GM21786 (cell line): ENCODE measurements around the gene GRIP1.

Experiments
- ATAC-seq: cut with Tn5 transposase; IDR thresholded peaks from one replicate; pipeline ENCODE4 v1.9.1; 2021; ENCODE audit not compliant: unreplicated experiment

The GRIP1 gene, protein sequence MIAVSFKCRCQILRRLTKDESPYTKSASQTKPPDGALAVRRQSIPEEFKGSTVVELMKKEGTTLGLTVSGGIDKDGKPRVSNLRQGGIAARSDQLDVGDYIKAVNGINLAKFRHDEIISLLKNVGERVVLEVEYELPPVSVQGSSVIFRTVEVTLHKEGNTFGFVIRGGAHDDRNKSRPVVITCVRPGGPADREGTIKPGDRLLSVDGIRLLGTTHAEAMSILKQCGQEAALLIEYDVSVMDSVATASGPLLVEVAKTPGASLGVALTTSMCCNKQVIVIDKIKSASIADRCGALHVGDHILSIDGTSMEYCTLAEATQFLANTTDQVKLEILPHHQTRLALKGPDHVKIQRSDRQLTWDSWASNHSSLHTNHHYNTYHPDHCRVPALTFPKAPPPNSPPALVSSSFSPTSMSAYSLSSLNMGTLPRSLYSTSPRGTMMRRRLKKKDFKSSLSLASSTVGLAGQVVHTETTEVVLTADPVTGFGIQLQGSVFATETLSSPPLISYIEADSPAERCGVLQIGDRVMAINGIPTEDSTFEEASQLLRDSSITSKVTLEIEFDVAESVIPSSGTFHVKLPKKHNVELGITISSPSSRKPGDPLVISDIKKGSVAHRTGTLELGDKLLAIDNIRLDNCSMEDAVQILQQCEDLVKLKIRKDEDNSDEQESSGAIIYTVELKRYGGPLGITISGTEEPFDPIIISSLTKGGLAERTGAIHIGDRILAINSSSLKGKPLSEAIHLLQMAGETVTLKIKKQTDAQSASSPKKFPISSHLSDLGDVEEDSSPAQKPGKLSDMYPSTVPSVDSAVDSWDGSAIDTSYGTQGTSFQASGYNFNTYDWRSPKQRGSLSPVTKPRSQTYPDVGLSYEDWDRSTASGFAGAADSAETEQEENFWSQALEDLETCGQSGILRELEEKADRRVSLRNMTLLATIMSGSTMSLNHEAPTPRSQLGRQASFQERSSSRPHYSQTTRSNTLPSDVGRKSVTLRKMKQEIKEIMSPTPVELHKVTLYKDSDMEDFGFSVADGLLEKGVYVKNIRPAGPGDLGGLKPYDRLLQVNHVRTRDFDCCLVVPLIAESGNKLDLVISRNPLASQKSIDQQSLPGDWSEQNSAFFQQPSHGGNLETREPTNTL

DNA sequence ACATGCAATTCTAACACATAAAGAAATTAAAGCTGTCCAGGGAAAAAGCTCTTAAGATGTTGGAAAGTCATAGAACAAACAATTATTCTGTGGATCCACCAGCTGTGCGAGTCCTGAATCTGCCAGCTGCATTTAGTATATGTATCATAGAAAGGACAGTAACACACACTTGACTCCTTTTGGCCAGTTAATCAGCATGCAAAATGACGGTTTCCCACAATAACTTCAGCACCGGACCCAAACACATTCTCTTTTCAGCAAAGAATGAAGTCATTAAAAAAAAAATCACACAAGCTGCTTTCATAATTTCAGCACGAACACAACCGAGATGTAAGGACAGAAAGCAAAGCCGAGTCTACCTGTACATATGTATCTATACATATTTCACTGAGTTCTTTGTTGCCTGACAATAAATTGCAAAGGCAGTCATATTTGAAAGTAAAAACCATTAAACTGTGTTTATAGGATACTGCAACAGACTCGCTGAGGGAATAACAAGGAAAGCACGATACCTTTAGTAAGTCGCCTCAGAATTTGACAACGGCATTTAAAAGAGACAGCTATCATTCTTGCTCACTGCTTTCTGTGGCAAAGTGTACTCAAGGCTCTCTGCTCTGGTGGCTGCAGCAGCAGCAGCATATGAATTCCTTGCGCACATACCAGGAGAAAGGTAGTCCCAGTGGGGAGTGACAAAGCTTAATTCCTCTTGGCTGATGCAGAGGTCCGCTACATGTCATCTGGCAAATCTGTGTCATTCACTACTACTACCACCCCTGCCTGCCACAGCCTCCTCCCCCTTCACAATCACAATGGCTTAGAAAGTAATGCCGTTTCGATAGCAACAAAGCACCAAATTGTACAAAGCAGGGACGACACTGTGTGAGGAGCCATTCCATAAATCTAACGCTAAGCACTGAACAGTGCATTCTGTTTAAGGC, at the start of gene GRIP1:
Gene GRIP1 (minus strand): TSS at position 739 of the 938 bp plus-strand sequence. CDS start 172 bp downstream, at position 567.
- no peak for ATAC-seq

- ATAC-seq = no peak
Measured at GRCh38 chr12:66726556-66726955, 47.7 kb upstream of the GRIP1 start.

GRCh38 chr12:66725031-66725430, 46.2 kb upstream of the GRIP1 start:
- ATAC-seq = no peak

DNA sequence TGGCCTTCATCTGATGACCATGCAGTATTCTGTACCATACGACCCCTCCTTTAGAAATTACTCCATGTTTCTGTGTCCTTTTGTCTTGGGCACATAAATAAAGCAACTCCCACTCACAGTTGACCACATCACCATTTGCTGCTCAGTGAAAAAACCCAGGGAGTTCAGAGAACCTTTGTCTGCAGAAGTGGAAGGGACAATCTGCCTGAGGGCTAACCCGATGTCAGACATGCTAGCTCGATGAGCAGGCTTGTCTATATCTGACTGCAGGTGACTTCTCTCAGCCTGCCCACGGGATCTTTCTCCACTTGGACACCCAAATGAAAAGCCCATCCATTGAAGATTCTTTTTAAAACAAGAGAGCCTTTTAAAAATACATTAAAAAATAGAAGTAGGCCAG, 45.7 kb upstream of the GRIP1 start:
- no peak for ATAC-seq

DNA sequence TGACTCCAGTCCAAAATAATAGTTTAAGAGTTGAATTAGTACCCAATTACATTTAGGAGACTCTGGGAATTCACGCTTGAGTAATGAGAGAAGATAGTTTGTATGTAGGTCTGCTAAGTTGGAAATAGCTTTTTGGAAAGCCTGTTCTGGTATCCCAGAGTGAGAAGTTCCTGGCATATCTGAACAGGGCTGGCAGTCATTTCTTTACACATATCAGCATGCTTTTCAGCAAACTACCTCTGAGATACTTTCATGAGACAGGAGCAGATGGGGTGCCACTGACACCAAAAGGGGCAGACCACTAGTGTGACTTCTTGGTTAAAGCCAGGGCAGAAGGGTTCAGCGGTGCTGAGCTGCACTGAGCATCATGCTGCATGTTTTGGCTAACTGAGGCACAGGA, 45.1 kb upstream of the GRIP1 start:
- ATAC-seq = no peak

GRCh38 chr12:66719862-66720261, 41.0 kb upstream of the GRIP1 start:
- ATAC-seq = no peak

GRCh38 chr12:66717036-66717673, 38.3 kb upstream of the GRIP1 start:
- no peak for ATAC-seq

- ATAC-seq = no peak
Measured at GRCh38 chr12:66716522-66716921, 37.6 kb upstream of the GRIP1 start.

DNA sequence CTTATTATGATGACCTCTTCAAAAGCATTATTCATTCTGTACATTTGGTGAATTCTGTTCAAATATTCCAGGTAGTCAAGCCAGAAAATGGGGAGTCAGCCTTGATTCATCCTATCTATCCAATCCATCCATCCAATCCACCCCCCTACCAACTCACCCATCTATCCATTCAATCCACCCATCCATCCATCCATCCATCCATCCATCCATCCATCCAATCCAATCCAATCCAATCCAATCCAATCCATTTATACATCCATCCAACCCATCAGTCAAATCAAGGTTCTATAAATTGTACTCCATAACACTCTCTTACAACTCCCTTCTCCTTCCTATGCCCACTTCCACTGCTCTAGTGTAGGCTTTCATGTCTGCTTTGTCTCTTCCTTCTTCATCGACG, 35.8 kb upstream of the GRIP1 start:
- ATAC-seq = no peak

- no peak for ATAC-seq
Measured at GRCh38 chr12:66713984-66714383, 35.1 kb upstream of the GRIP1 start.

- no peak for ATAC-seq
Measured at GRCh38 chr12:66709893-66710292, 31.0 kb upstream of the GRIP1 start.

DNA sequence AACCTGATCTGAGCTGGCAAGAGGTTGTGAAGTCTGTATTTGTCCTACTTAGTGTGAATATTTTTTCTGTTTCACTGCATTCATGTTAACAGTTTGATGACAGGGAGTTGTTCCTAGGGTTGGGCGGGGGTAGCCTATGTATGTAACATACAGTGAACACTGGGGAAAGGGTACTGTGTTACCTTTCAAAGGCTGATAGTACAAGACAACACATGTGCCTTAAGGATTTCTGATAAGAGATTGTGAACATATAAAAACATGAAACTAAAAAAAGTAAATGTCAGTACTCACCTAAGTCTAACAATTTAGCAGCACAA, 30.5 kb upstream of the GRIP1 start:
- no peak for ATAC-seq

DNA sequence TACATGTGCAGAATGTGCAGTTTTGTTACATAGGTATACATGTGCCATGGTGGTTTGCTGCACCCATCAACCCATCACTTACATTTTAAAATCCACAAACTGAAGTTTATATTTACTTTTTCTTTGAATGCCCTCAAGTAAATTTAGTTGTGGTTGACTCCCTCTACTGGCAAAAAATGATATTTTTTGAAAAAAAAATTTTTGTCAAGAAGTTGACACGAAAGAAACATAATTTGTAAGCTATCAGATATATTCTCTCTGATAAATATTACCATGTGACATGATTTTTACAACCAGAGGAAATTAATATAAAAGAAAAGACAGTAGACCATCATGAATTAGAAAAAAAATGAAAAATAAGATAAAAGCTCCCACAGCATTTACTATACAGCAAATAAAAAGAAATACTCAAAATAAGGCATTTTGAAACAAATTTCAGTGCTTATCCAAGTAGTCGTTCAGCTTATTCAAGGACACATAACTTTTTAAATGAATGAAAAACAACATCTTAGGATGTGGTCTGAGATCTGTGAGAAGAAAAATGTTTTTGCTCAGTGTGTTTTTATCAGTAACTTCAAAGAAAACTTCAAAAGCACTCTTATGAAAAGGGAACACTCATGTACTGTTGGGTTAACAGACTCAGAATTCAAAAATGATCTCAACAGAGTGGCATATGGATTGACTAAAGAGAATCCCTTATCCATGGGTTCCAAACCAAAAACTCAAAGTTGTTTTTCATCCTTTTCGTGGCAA, 30.0 kb upstream of the GRIP1 start:
- ATAC-seq = no peak

DNA sequence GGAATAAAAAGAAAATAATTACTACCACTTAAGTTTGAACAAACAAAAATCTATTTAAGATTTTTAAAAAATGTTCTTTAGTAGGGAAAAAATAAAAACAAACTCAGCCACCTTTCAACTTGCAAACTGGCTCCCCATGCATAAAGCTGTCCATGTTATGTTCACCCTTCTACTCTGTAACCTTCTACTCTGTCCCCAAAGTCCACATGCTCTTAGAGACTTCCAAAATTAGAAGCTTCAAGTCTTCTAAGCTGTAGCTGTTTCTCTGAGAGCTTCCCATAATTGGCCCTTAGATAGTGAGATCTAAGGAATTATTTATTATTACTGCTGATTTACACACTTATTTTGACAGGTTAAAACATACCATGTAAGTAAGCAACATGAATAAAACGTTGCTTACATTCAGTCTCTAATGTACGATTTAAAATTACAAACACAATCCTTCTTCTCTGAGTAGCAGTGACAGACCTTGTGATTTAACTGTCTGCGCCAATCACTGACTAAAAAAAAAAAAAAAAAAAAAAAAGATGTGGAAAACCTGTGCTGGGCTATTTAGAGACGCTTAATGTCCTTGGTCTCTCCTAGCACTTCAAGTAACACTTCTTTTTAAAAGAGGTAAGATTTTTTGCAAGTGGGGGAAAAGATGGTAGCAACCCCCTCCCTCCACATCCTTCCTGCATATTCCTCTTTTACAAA, 28.3 kb upstream of the GRIP1 start:
- ATAC-seq = no peak

GRCh38 chr12:66699738-66700482, 21.0 kb upstream of the GRIP1 start:
- ATAC-seq = no peak

- ATAC-seq = no peak
Measured at GRCh38 chr12:66698558-66698957, 19.7 kb upstream of the GRIP1 start.

DNA sequence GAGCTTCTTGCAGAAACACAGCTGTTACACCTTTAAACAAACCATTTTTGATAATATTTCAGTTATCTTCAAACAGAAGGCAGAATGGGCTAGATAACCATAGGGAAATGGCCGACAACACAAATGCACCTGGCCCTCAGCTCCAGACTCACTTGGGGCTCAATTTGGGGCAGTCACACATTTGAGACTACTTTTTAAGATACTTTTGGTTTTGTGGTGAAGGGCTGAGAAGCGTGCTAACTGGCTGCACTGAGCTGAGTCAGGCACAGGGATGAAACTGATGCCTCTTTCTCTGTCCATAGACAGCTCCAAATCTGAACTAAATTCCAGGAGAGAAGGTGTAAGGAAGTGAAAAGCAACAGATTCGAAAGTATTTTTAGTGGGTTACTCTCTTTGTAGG, 18.5 kb upstream of the GRIP1 start:
- no peak for ATAC-seq
